Left cardiac atrium (tissue), 4 donors: Measurements from ENCODE around the gene TMEM231. TPM values are rescaled to one million over a fixed set of nuclear protein-coding genes. Genes with fewer than 3 reads are reported as not detected.
"Not testable (repeated sequence)": the region's sequence is repeated elsewhere in the genome, so short reads cannot be mapped to it uniquely, and the experiment has no call there.

Source experiments
- ATAC-seq, 2 donors: fragments of 200-7000 bp; cut with Tn5 transposase; one replicate each; pipeline ENCODE4 v1.9.1; 2020; ENCODE audit warnings: mild to moderate bottlenecking in 2 of 2, moderate library complexity in 2 of 2
- DNase-seq: peaks from one replicate; pipeline ENCODE4 v3.0.0-alpha.2; 2020
- intact Hi-C, 2 donors: fragments of 100-400 bp; cut with DNase I; formaldehyde crosslinking; loops; one replicate each; pipeline versions ENCODE4 v1.14.1 to v1.15.1; 2022 to 2023
- total RNA-seq, 2 donors: library from RNA; stranded (reverse); fragmentation: NEBNext Ultra II Directional; extraction: Animal tissue kit (Norgen Biotek cat#: 25700); gene quantifications; one replicate each; pipeline ENCODE4 v1.2.1, GENCODE V29; 2021
- donor health status: DM: no; HTN: yes; CAD: no.
- donor health status: DM: no; HTN: yes; CAD: no; lungs with severe emphysema.
- donor health status: DM: yes; HTN: yes; CAD: no.
- donor health status: Dilated cardiomyopathy.

The TMEM231 gene
- total RNA-seq, 2 donors from 2014 or later = 5.6 to 7.3 TPM

GRCh38 chr16:75501359-75501758, 54.7 kb downstream of the TMEM231 start:
- ATAC-seq (no peak), DNase-seq (no peak)
- intact Hi-C loops = no loop called here

GRCh38 chr16:75498605-75499322, 57.3 kb downstream of the TMEM231 start:
- peak; percentile 78 to 86 for ATAC-seq
- intact Hi-C loops = not testable (repeated sequence)
- DNase-seq = peak; percentile 66

GRCh38 chr16:75497558-75497957, 58.5 kb downstream of the TMEM231 start:
- ATAC-seq (no peak), DNase-seq (no peak)
- intact Hi-C loops = no loop called here

- intact Hi-C loops = no loop called here
- peak; percentile 60 to 91 for ATAC-seq
- peak; percentile 70 for DNase-seq
Observed at GRCh38 chr16:75495076-75495674, 60.9 kb downstream of the TMEM231 start, which contains the start of gene CHST6. CHST6 (minus strand) TSS chr16:75495441; CDS start chr16:75479828, 15,613 bp downstream.

GRCh38 chr16:75494661-75495075, 61.4 kb downstream of the TMEM231 start:
- intact Hi-C loops = no loop called here

GRCh38 chr16:75494184-75494583, 61.9 kb downstream of the TMEM231 start:
- ATAC-seq (no peak), DNase-seq (no peak)
- intact Hi-C loops = no loop called here

More at GRCh38 chr16:75494661-75495075, 61.4 kb downstream of the TMEM231 start:
- DNase-seq (peak; percentile 32), ATAC-seq (peak in 1 of 2 donors; percentile 20)

- intact Hi-C loops = no loop called here
- DNase-seq (no peak), ATAC-seq (no peak)
Observed at GRCh38 chr16:75491876-75492275, 64.2 kb downstream of the TMEM231 start.

GRCh38 chr16:75488322-75488721, 67.7 kb downstream of the TMEM231 start:
- DNase-seq (no peak), ATAC-seq (no peak)
- intact Hi-C loops = no loop called here

Other genes with a start within 250 kb of the TMEM231 start
- 10 to 100 TPM; 31.3 to 32.7 TPM for gene CFDP1, start 122.7 kb downstream of the TMEM231 start, total RNA-seq
- 10 to 100 TPM in 1 of 2 donors, 1 to 10 TPM in 1; 10.0 to 12.2 TPM for gene TMEM170A, start 91.6 kb downstream of the TMEM231 start, total RNA-seq
- 1 to 10 TPM; 4.4 to 4.6 TPM for gene CHST6, start 60.8 kb downstream of the TMEM231 start, total RNA-seq
- under 1 TPM in 1 of 2 donors, not detected in 1; 0.37 TPM for gene CHST5, start 20.1 kb downstream of the TMEM231 start, total RNA-seq
- 100 to 1,000 TPM; 172 to 180 TPM for gene GABARAPL2, start 10.1 kb upstream of the TMEM231 start, total RNA-seq
- gene ADAT1, start 67.0 kb upstream of the TMEM231 start, total RNA-seq = 10 to 100 TPM; 18.6 to 25.3 TPM
- 100 to 1,000 TPM in 1 of 2 donors, 10 to 100 TPM in 1; 96.0 to 107 TPM for gene KARS1, start 91.4 kb upstream of the TMEM231 start, total RNA-seq
- 10 to 100 TPM; 55.6 to 70.2 TPM for gene TERF2IP, start 91.5 kb upstream of the TMEM231 start, total RNA-seq
- not detected for gene CPHXL2, start 120.8 kb upstream of the TMEM231 start, total RNA-seq
- not detected for gene DUXB, start 145.2 kb upstream of the TMEM231 start, total RNA-seq
- not detected for gene CPHXL, start 170.2 kb upstream of the TMEM231 start, total RNA-seq